IMR-90 (cell line): ENCODE data around the gene DAPK3.

Experiments used
- CEBPB ChIP-seq: IDR thresholded peaks from 2 replicates; pipeline ENCODE4 v1.6.1; 2012; ENCODE audit warnings: low read depth, low read length, improper control_type of control experiment
- CHD1 ChIP-seq: IDR thresholded peaks from 2 replicates; pipeline ENCODE4 v1.6.1; 2012; ENCODE audit warnings: low read depth, low read length, improper control_type of control experiment
- CTCF ChIP-seq: conservative IDR thresholded peaks from 2 replicates; pipeline ENCODE4 v1.5.1; 2012; ENCODE audit warnings: mild to moderate bottlenecking, low read depth, low read length, improper control_type of control experiment
- MAZ ChIP-seq: IDR thresholded peaks from 2 replicates; pipeline ENCODE4 v1.6.1; 2012; ENCODE audit warnings: low read depth, mild to moderate bottlenecking, low read length, improper control_type of control experiment, moderate library complexity, borderline replicate concordance
- POLR2A ChIP-seq: IDR thresholded peaks from 2 replicates; pipeline ENCODE4 v1.6.1; 2012; ENCODE audit warnings: mild to moderate bottlenecking, low read depth, low read length
- RAD21 ChIP-seq: IDR thresholded peaks from 2 replicates; pipeline ENCODE4 v1.6.1; 2012; ENCODE audit warnings: low read length, improper control_type of control experiment
- RFX5 ChIP-seq: IDR thresholded peaks from 2 replicates; pipeline ENCODE4 v1.8.0; 2012; ENCODE audit warnings: low read depth, mild to moderate bottlenecking, low read length, moderate library complexity

GRCh38 chr19:3961007-3961406 lies 9.9 kb downstream of the DAPK3 start:
- TF ChIP-seq POLR2A: no peak
- no peak for TF ChIP-seq CTCF
- TF ChIP-seq RAD21: no peak
- TF ChIP-seq RFX5: no peak
- TF ChIP-seq MAZ: no peak
- TF ChIP-seq CHD1: no peak
- TF ChIP-seq CEBPB: no peak
